Esophagus muscularis mucosa (tissue), 4 donors: ENCODE data around the gene LIN28A.

ENCODE experiments used
- EP300 ChIP-seq: sonication (generic); formaldehyde crosslinking; IDR thresholded peaks from one replicate; pipeline ENCODE4 v1.6.1; 2017; ENCODE audit warnings: antibody characterized with exemption
- POLR2AphosphoS5 ChIP-seq, 2 donors: sonication (generic); formaldehyde crosslinking; IDR thresholded peaks; one replicate each; pipeline ENCODE4 v1.6.1; 2017; ENCODE audit warnings: antibody characterized with exemption in 2 of 2
- TF ChIP-seq, protein P1 (sequence below), 3 experiments: fragments of 200-600 bp in 2 of 3; fragments of 450-650 bp in 1 of 3; sonication (generic) in 2 of 3; IDR thresholded peaks; one replicate each; pipeline ENCODE4 v1.5.1; 2017 to 2019; ENCODE audit warnings: antibody characterized with exemption in 3 of 3, mild to moderate bottlenecking in 2 of 3, moderate library complexity in 1 of 3

DNA sequence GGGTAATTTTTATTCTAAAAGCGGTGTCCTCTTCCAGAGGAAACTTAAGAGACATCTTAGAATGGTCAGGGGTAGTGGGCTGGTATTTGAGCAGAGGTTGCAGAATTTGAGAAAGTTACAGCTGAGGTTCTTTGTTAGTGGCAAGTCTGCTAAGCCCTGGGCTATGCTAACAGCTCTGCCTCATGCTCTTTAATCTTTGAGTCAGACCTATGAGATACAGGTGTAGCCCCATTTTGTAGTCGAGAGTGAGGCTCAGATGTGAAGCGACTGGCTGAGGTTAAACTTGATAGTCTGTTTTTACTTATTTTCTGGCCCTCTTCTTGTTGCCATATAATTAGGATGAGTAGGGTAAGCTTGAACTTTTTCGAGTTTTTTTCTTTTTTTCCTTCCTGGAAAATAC lies 66.3 kb downstream of the LIN28A start:
- TF ChIP-seq, protein P1, sequence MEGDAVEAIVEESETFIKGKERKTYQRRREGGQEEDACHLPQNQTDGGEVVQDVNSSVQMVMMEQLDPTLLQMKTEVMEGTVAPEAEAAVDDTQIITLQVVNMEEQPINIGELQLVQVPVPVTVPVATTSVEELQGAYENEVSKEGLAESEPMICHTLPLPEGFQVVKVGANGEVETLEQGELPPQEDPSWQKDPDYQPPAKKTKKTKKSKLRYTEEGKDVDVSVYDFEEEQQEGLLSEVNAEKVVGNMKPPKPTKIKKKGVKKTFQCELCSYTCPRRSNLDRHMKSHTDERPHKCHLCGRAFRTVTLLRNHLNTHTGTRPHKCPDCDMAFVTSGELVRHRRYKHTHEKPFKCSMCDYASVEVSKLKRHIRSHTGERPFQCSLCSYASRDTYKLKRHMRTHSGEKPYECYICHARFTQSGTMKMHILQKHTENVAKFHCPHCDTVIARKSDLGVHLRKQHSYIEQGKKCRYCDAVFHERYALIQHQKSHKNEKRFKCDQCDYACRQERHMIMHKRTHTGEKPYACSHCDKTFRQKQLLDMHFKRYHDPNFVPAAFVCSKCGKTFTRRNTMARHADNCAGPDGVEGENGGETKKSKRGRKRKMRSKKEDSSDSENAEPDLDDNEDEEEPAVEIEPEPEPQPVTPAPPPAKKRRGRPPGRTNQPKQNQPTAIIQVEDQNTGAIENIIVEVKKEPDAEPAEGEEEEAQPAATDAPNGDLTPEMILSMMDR (IDR thresholded peaks at IDR 0.05), result no peak
- TF ChIP-seq POLR2AphosphoS5 (IDR thresholded peaks at IDR 0.05) (no peak), EP300 (no peak)
